IMR-90 (cell line): Measurements from ENCODE around the gene DHRS7B. TPM values are rescaled to one million over a fixed set of nuclear protein-coding genes. Genes with fewer than 3 reads are reported as not detected.
A peak's percentile ranks its signal among the peaks of the same experiment; 100 is the strongest.

ENCODE experiments used
- ATAC-seq: fragments of 200-7000 bp; cut with Tn5 transposase; 2 replicates; pipeline ENCODE4 v1.9.1; 2020; ENCODE audit warnings: low read depth, mild to moderate bottlenecking, moderate library complexity
- BruUV-seq: library from RNA; stranded (reverse); fragments of 400-500 nt; replicated peaks from 2 replicates; lab custom pipeline; 2021; lab: Mats Ljungman, UMichigan
- CTCF ChIA-PET: fragments of 300-600 bp; formaldehyde crosslinking; extraction: SDS; loops from one replicate; lab custom pipeline; 2021; ENCODE audit warnings: antibody characterized with exemption; lab: Yijun Ruan, JAX
- POLR2A ChIA-PET: fragments of 300-600 bp; sonication (Branson Sonifier 250); formaldehyde crosslinking; loops from one replicate; lab custom pipeline; 2022; ENCODE audit warnings: antibody characterized with exemption; ENCODE audit not compliant: unreplicated experiment; lab: Charles Lee
- DNase-seq: peaks from one replicate; pipeline ENCODE4 v3.0.0; 2013
- H2AFZ ChIP-seq: replicated peaks from 2 replicates; pipeline ENCODE3; 2013; ENCODE audit warnings: low read length, mild to moderate bottlenecking; ENCODE audit not compliant: poor library complexity
- H2AK5ac ChIP-seq: 2 replicates; pipeline ENCODE4 v1.6.1; 2013; ENCODE audit warnings: low read depth, low read length, inconsistent platforms
- H2AK9ac ChIP-seq: replicated peaks from 2 replicates; pipeline ENCODE3; 2013; ENCODE audit warnings: mild to moderate bottlenecking, low read depth, low read length, moderate library complexity; ENCODE audit not compliant: poor library complexity
- H2BK120ac ChIP-seq: 2 replicates; pipeline ENCODE4 v1.6.1; 2013; ENCODE audit warnings: low read depth, low read length, inconsistent platforms
- H2BK15ac ChIP-seq: 3 replicates; pipeline ENCODE4 v1.6.1; 2013; ENCODE audit warnings: low read depth, low read length, inconsistent platforms
- H2BK20ac ChIP-seq: 2 replicates; pipeline ENCODE4 v1.6.1; 2013; ENCODE audit warnings: low read depth, mild to moderate bottlenecking, inconsistent platforms, low read length, moderate library complexity
- H2BK5ac ChIP-seq: 2 replicates; pipeline ENCODE4 v1.6.1; 2013; ENCODE audit warnings: mild to moderate bottlenecking, low read depth, low read length, inconsistent platforms; ENCODE audit not compliant: poor library complexity, severe bottlenecking
- H3K14ac ChIP-seq: replicated peaks from 2 replicates; pipeline ENCODE4 v1.6.1; 2013; ENCODE audit warnings: low read depth, low read length, inconsistent platforms
- H3K18ac ChIP-seq: 2 replicates; pipeline ENCODE4 v1.6.1; 2013; ENCODE audit warnings: low read depth, low read length, control low read depth
- H3K23ac ChIP-seq: 2 replicates; pipeline ENCODE4 v1.6.1; 2013; ENCODE audit warnings: low read depth, low read length, inconsistent platforms
- H3K27ac ChIP-seq: 2 replicates; pipeline ENCODE4 v1.5.1; 2013; ENCODE audit warnings: mild to moderate bottlenecking, control low read depth, low read length; ENCODE audit not compliant: insufficient read depth
- H3K27me3 ChIP-seq: 2 replicates; pipeline ENCODE4 v1.6.1; 2013; ENCODE audit warnings: low read length; ENCODE audit not compliant: control insufficient read depth, insufficient read depth
- H3K36me3 ChIP-seq: 2 replicates; pipeline ENCODE4 v1.6.1; 2013; ENCODE audit warnings: low read length, mixed read lengths; ENCODE audit not compliant: control insufficient read depth, insufficient read depth
- H3K4ac ChIP-seq: 2 replicates; pipeline ENCODE4 v1.6.1; 2013; ENCODE audit warnings: low read depth, low read length, inconsistent platforms
- H3K4me1 ChIP-seq: 2 replicates; pipeline ENCODE4 v1.6.1; 2013; ENCODE audit warnings: low read length, mixed read lengths; ENCODE audit not compliant: control insufficient read depth, insufficient read depth
- H3K4me2 ChIP-seq: 2 replicates; pipeline ENCODE4 v1.6.1; 2013; ENCODE audit warnings: low read depth, mild to moderate bottlenecking, control low read depth, low read length, moderate library complexity
- H3K4me3 ChIP-seq: 2 replicates; pipeline ENCODE4 v1.5.1; 2013; ENCODE audit warnings: low read depth, mild to moderate bottlenecking, control low read depth, low read length, moderate library complexity; ENCODE audit not compliant: insufficient read depth
- H3K56ac ChIP-seq: 2 replicates; pipeline ENCODE4 v1.6.1; 2013; ENCODE audit warnings: low read length, inconsistent platforms; ENCODE audit not compliant: insufficient read depth; ENCODE audit errors: extremely low read depth
- H3K79me1 ChIP-seq, 2 experiments: 2 replicates each; pipeline ENCODE4 v1.6.1; 2013; ENCODE audit warnings: low read length in 2 of 2, inconsistent platforms in 1 of 2, low read depth in 1 of 2
- H3K9ac ChIP-seq: 2 replicates; pipeline ENCODE4 v1.6.1; 2013; ENCODE audit warnings: low read depth, low read length, control low read depth
- H3K9me1 ChIP-seq: 2 replicates; pipeline ENCODE4 v1.6.1; 2013; ENCODE audit warnings: low read length, inconsistent platforms; ENCODE audit not compliant: insufficient read depth
- H3K9me3 ChIP-seq: 2 replicates; pipeline ENCODE4 v1.6.1; 2013; ENCODE audit warnings: low read length; ENCODE audit not compliant: control insufficient read depth, insufficient read depth
- H4K20me1 ChIP-seq: 2 replicates; pipeline ENCODE4 v1.6.1; 2013; ENCODE audit warnings: low read length, inconsistent platforms; ENCODE audit not compliant: insufficient read depth
- H4K5ac ChIP-seq: 2 replicates; pipeline ENCODE4 v1.6.1; 2013; ENCODE audit warnings: mild to moderate bottlenecking, low read depth, low read length, control low read depth
- H4K8ac ChIP-seq, 2 experiments: 2 replicates each; pipeline ENCODE4 v1.6.1; 2013; ENCODE audit warnings: low read depth in 2 of 2, low read length in 2 of 2, control low read depth in 1 of 2, inconsistent platforms in 1 of 2
- H4K91ac ChIP-seq: 2 replicates; pipeline ENCODE4 v1.6.1; 2013; ENCODE audit warnings: low read depth, low read length, inconsistent platforms; ENCODE audit not compliant: insufficient read depth
- FOS ChIP-seq: fragments of 150-350 bp; IDR thresholded peaks from 2 replicates; pipeline ENCODE4 v1.6.1; 2016; ENCODE audit warnings: low read depth, low read length
- MAFK ChIP-seq: IDR thresholded peaks from 2 replicates; pipeline ENCODE4 v1.6.1; 2012; ENCODE audit warnings: low read depth, low read length, improper control_type of control experiment
- WGBS, 2 experiments: methylation state at CpG; one replicate each; pipeline versions ENCODE4 v1.1.5 to v1.1.7; 2013; ENCODE audit warnings: missing lambda C conversion rate in 2 of 2; ENCODE audit not compliant: insufficient read length in 1 of 2; ENCODE audit errors: extremely low coverage in 2 of 2; 5-methylcytosine and 5-hydroxymethylcytosine counted together
- dilution Hi-C: fragments of 300-500 bp; cut with HindIII; formaldehyde crosslinking; loops from one replicate; pipeline ENCODE4 v1.14.3; 2018; ENCODE audit warnings: low sequenced_read_pairs; ENCODE audit not compliant: unreplicated experiment
- in situ Hi-C: fragments of 300-500 bp; cut with MboI; formaldehyde crosslinking; loops from 3 replicates; pipeline ENCODE4 v1.14.3; 2019; ENCODE audit warnings: low sequenced_read_pairs, inconsistent platforms, mixed read lengths
- intact Hi-C: fragments of 100-400 bp; cut with micrococcal nuclease; formaldehyde crosslinking; loops from 2 replicates; pipeline ENCODE4 v1.10.0; 2022
- polyA plus RNA-seq, 3 experiments: library from polyadenylated mRNA; depleted of rRNA; stranded (reverse); fragments of >200 nt; gene quantifications; 2 replicates each; pipeline ENCODE4 v1.2.3, GENCODE V29; 2012; ENCODE audit warnings: low replicate concordance in 1 of 3
- total RNA-seq: library from RNA; depleted of rRNA; stranded (reverse); fragments of >200 nt; gene quantifications from 2 replicates; pipeline ENCODE4 v1.2.3, GENCODE V29; 2012

The DHRS7B gene
- total and polyA plus RNA-seq, 2 of the 4 experiments (the other 2 are of a cell fraction): 24.4 to 34.4 TPM

DNA sequence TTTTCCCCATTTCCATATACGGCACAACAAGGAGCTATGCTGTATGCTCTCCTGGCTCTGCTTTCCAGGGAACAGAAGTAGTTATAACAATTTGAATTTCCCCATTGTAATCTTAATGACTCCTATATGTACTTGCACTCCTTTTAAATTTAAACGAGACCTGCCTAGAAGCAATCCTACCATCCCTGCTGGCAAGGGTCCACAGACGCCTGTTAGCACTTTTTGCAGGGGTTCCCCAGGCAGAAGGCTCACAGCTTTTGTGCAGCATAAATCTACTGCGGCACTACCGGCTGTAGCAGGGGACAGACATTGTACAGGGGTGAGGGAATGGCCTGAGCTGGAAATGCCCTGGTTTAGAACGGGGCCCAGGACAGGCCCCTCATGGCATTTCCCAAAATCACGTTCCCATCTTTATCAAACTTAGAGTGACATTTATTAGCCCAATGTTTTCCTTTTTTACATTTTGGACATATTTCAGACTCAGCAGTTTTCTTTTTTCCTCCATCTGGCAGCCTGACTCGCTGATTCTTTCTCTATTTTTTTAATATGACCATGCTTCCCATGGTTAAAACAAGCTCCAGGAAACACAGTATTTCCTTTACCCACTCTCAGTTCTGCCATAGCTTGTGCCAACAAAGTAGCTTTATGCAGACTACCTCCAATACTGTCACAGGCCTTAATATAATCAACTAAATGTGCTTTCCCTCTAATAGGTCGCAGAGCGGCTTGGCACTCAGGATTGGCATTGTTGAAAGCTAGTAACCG lies 48.6 kb upstream of the DHRS7B start:
- CTCF ChIA-PET: interaction anchor here (1.0 kb wide), 1 partner anchor 24 kb away, joined by 3 read pairs; no protein-coding TSS in a partner anchor
- H2AFZ ChIP-seq: no peak overlapping the region
- H3K9me3 ChIP-seq: 0 out of 2 replicates have a peak, but pooled peaks cover 3% of the 10 kb centered on the region
- dilution Hi-C loops: no loop called here
- H3K14ac ChIP-seq: no peak overlapping the region
- POLR2A ChIA-PET: interaction anchor here (0.6 kb wide), 1 partner anchor 23 kb away, joined by 7 read pairs; no protein-coding TSS in a partner anchor
- no peak overlapping the region for H3K27ac ChIP-seq
- H3K4ac ChIP-seq: no peak overlapping the region
- H2BK5ac ChIP-seq: no peak overlapping the region
- H3K4me2 ChIP-seq: no peak overlapping the region
- H2AK9ac ChIP-seq: no peak overlapping the region
- no peaks in the 10 kb centered on the region for H3K9me1 ChIP-seq
- no peak overlapping the region for H2BK120ac ChIP-seq
- H4K91ac ChIP-seq: no peak overlapping the region
- no peaks in the 10 kb centered on the region for H3K79me1 ChIP-seq
- intact Hi-C loops: no loop called here
- H2BK15ac ChIP-seq: no peak overlapping the region
- H3K56ac ChIP-seq: no peak overlapping the region
- no TSS peak for BruUV-seq
- H3K4me1 ChIP-seq: peaks cover 2% of the 10 kb centered on the region; the same call in 1 of the 2 replicates
- TF ChIP-seq MAFK (0 out of 2 replicates have a peak, but pooled peaks have one; percentile 8), FOS (no peak)
- no peaks in the 10 kb centered on the region for H3K36me3 ChIP-seq
- no peak overlapping the region for H3K18ac ChIP-seq
- no peak overlapping the region for H2AK5ac ChIP-seq
- no peak overlapping the region for H3K4me3 ChIP-seq
- no peaks in the 10 kb centered on the region for H4K20me1 ChIP-seq
- WGBS, 2 experiments: 48% methylated on average over 5 of the region's 11 CpGs; no CpG with 5 or more reads in 1 of the 2 experiments
- in situ Hi-C loops: no loop called here
- DNase-seq (no peak), ATAC-seq (no peak)
- H3K23ac ChIP-seq: no peak overlapping the region
- no peak overlapping the region for H4K5ac ChIP-seq
- H4K8ac ChIP-seq: no peak overlapping the region
- no peak overlapping the region for H3K9ac ChIP-seq
- H3K27me3 ChIP-seq: peaks cover 23% of the 10 kb centered on the region
- no peak overlapping the region for H2BK20ac ChIP-seq
